GM13976 (cell line): ENCODE measurements around the gene ATG5.
"Not testable (repeated sequence)": the region's sequence is repeated elsewhere in the genome, so short reads cannot be mapped to it uniquely, and the experiment has no call there.

Experiments
- DNase-seq: peaks from one replicate; pipeline ENCODE4 v3.0.0; 2012; ENCODE audit warnings: low spot score
- CTCF ChIP-seq: IDR thresholded peaks from 2 replicates; pipeline ENCODE4 v1.5.1; 2012; ENCODE audit warnings: borderline replicate concordance, mild to moderate bottlenecking; ENCODE audit not compliant: insufficient read depth; ENCODE audit errors: extremely low read depth, missing control alignments, control extremely low read depth
- in situ Hi-C: fragments of 300-500 bp; cut with MboI; formaldehyde crosslinking; loops from one replicate; pipeline ENCODE4 v1.12.0; 2022; ENCODE audit warnings: low sequenced_read_pairs, mixed read lengths, inconsistent platforms; ENCODE audit not compliant: unreplicated experiment

The ATG5 gene

GRCh38 chr6:106158816-106159215 is 166.7 kb downstream of the ATG5 start:
- in situ Hi-C loops: no loop called here
- no peak for TF ChIP-seq CTCF
- DNase-seq: no peak

GRCh38 chr6:106156863-106157262 is 168.7 kb downstream of the ATG5 start:
- in situ Hi-C loops: no loop called here
- no peak for DNase-seq
- no peak for TF ChIP-seq CTCF

- DNase-seq: no peak
- no peak for TF ChIP-seq CTCF
- in situ Hi-C loops: no loop called here
Observed at GRCh38 chr6:106156413-106156812, 169.1 kb downstream of the ATG5 start.

- no peak for DNase-seq
- in situ Hi-C loops: no loop called here
- no peak for TF ChIP-seq CTCF
Observed at GRCh38 chr6:106155219-106155830, 170.2 kb downstream of the ATG5 start.

- no peak for DNase-seq
- in situ Hi-C loops: no loop called here
- TF ChIP-seq CTCF: no peak
Observed at GRCh38 chr6:106154326-106154725, 171.2 kb downstream of the ATG5 start.

- in situ Hi-C loops: no loop called here
- DNase-seq: no peak
- no peak for TF ChIP-seq CTCF
Observed at GRCh38 chr6:106152952-106153351, 172.6 kb downstream of the ATG5 start.

GRCh38 chr6:106152476-106152875 is 173.1 kb downstream of the ATG5 start:
- in situ Hi-C loops, DNase-seq: not testable (repeated sequence)
